Fibroblast of the aortic adventitia (primary cell): ENCODE results near the gene TMEM140. TPM values are rescaled to one million over a fixed set of nuclear protein-coding genes. Genes with fewer than 3 reads are reported as not detected.

ENCODE experiments used
- DNase-seq: peaks from one replicate; pipeline ENCODE4 v3.0.0-alpha.2; 2010; ENCODE audit warnings: low read depth
- H3K4me3 ChIP-seq: 2 replicates; pipeline ENCODE4 v1.5.1; 2011; ENCODE audit warnings: low read depth, mild to moderate bottlenecking, control low read depth, low read length, moderate library complexity
- CTCF ChIP-seq: IDR thresholded peaks from 2 replicates; pipeline ENCODE4 v1.5.1; 2011; ENCODE audit warnings: mild to moderate bottlenecking, low read length, control low read depth, inconsistent platforms; ENCODE audit not compliant: insufficient read depth
- total RNA-seq: library from RNA; depleted of rRNA; stranded (reverse); fragments of >200 nt; gene quantifications from 2 replicates; pipeline ENCODE4 v1.2.3, GENCODE V29; 2012; ENCODE audit warnings: low replicate concordance

TMEM140 gene
- total RNA-seq, 1 donor = 9.7 TPM

GRCh38 chr7:135160858-135161653 is 13.2 kb downstream of the TMEM140 start:
- peak; percentile 32 for DNase-seq
- TF ChIP-seq CTCF = peak; percentile 9
- no peak overlapping the region for H3K4me3 ChIP-seq

GRCh38 chr7:135161669-135162068 is 13.8 kb downstream of the TMEM140 start:
- TF ChIP-seq CTCF = no peak
- no peak for DNase-seq
- no peak overlapping the region for H3K4me3 ChIP-seq

GRCh38 chr7:135162382-135163001 is 14.6 kb downstream of the TMEM140 start:
- no peak for TF ChIP-seq CTCF
- no peak overlapping the region for H3K4me3 ChIP-seq
- no peak for DNase-seq

GRCh38 chr7:135164357-135165061 is 16.6 kb downstream of the TMEM140 start:
- no peak overlapping the region for H3K4me3 ChIP-seq
- TF ChIP-seq CTCF = no peak
- no peak for DNase-seq

GRCh38 chr7:135165862-135166261 is 18.0 kb downstream of the TMEM140 start:
- no peak overlapping the region for H3K4me3 ChIP-seq
- DNase-seq = no peak
- TF ChIP-seq CTCF = no peak

- no peak overlapping the region for H3K4me3 ChIP-seq
- TF ChIP-seq CTCF = no peak
- no peak for DNase-seq
Observed at GRCh38 chr7:135166338-135166990, 18.6 kb downstream of the TMEM140 start.
